Left ventricle myocardium inferior (tissue), 1 donor: ENCODE data around the gene BTRC. TPM values are rescaled to one million over a fixed set of nuclear protein-coding genes. Genes with fewer than 3 reads are reported as not detected.
"Not testable (repeated sequence)": the region's sequence is repeated elsewhere in the genome, so short reads cannot be mapped to it uniquely, and the experiment has no call there.

Experiments used
- DNase-seq: peaks from one replicate; pipeline ENCODE4 v3.0.0-alpha.2; 2020
- H3K27ac ChIP-seq: fragments of 200-600 bp; replicated peaks from 2 replicates; pipeline ENCODE4 v1.8.0; 2021
- H3K27me3 ChIP-seq: fragments of 200-600 bp; 2 replicates; pipeline ENCODE4 v1.8.0; 2021; ENCODE audit warnings: low read depth
- H3K36me3 ChIP-seq: fragments of 200-600 bp; 2 replicates; pipeline ENCODE4 v1.8.0; 2021
- H3K4me1 ChIP-seq: fragments of 200-600 bp; 2 replicates; pipeline ENCODE4 v1.8.0; 2021
- H3K4me3 ChIP-seq: fragments of 200-600 bp; 2 replicates; pipeline ENCODE4 v1.8.0; 2021; ENCODE audit warnings: mild to moderate bottlenecking, moderate library complexity
- H3K9me3 ChIP-seq: fragments of 200-600 bp; replicated peaks from 2 replicates; pipeline ENCODE4 v1.8.0; 2021
- CTCF ChIP-seq: fragments of 200-600 bp; IDR thresholded peaks from 2 replicates; pipeline ENCODE4 v1.8.0; 2021; ENCODE audit warnings: antibody characterized with exemption, mild to moderate bottlenecking, borderline replicate concordance
- intact Hi-C: fragments of 100-400 bp; cut with micrococcal nuclease; formaldehyde crosslinking; loops from one replicate; pipeline ENCODE4 v1.11.0; 2022
- total RNA-seq: library from RNA; stranded (reverse); fragmentation: NEBNext Ultra II Directional; extraction: Animal tissue kit (Norgen Biotek cat#: 25700); gene quantifications from one replicate; pipeline ENCODE4 v1.2.1, GENCODE V29; 2021
- donor health status: DM: no; HTN: yes; CAD: no; lungs with severe emphysema.

The BTRC gene
- total RNA-seq, 1 donor from 2014 or later = 34.8 TPM

DNA sequence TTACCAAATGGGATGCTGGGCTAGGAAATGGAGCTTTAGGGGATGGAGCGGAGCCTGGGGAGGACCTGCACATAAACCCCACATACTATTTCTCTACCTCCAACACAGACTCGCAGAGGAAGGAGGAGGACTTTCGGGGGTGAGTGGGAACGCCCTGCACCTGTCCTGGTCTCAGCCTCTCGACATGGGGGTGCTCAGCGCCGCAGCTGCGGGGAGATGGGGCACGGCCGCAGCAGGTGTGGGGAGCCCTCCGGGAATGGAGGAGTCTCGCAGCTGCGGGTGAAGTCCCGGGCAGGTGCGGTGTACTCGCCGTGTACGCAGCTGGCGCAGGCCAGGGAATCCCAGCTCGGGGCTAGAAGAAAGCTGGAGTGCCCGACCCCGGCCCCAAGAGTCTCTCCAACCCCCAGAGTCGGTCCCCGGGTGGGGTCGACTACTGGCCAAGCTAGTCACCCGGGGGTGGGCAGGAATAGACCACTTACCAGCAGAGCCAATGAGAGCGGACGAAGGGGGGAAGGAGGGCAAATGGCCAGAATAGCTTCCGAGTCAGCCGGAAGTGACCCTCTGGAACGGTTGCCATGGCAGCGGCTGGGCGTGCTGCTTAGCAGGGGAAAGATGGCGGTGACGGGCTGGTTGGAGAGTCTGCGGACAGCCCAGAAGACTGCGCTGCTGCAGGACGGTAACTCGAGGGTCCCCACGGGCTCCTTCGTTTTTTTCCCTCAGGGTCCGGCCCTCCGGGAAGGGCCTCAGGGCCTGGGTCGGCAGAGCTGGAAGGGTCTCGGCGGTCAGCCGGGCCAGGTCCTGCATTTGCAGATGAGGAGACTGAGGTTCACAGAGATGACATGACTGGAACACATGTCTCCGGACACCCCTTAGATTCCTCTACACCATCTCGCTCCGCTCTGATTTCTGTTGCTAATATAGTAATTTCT is 234.0 kb downstream of the BTRC start, which contains the start of the genes DPCD and POLL:
DPCD (plus strand) TSS at position 597 of the 929 bp plus-strand sequence; CDS start at position 613, 16 bp downstream.
POLL (minus strand) TSS at position 533 of the 929 bp plus-strand sequence. CDS start 897 bp downstream, outside the sequence.
- Histone ChIP-seq H3K4me1 (peaks cover 31% of the 10 kb centered on the region), H3K9me3 (no peaks in the 10 kb centered on the region), H3K4me3 (peak within 1 kb of the TSS; percentile 98), H3K36me3 (peaks cover 20% of the 10 kb centered on the region), H3K27ac (peak within 1 kb of the TSS; percentile 84), H3K27me3 (no peaks in the 10 kb centered on the region)
- peak; percentile 98 for DNase-seq
- no peak for TF ChIP-seq CTCF
- intact Hi-C loops = no loop called here

GRCh38 chr10:101588879-101589278 is 234.9 kb downstream of the BTRC start:
- TF ChIP-seq CTCF = no peak
- Histone ChIP-seq H3K9me3 (no peaks in the 10 kb centered on the region), H3K4me3 (peak overlapping the region; percentile 98), H3K27me3 (no peaks in the 10 kb centered on the region), H3K27ac (no peak overlapping the region), H3K4me1 (peaks cover 31% of the 10 kb centered on the region), H3K36me3 (peaks cover 12% of the 10 kb centered on the region)
- intact Hi-C loops = no loop called here
- no peak for DNase-seq

DNA sequence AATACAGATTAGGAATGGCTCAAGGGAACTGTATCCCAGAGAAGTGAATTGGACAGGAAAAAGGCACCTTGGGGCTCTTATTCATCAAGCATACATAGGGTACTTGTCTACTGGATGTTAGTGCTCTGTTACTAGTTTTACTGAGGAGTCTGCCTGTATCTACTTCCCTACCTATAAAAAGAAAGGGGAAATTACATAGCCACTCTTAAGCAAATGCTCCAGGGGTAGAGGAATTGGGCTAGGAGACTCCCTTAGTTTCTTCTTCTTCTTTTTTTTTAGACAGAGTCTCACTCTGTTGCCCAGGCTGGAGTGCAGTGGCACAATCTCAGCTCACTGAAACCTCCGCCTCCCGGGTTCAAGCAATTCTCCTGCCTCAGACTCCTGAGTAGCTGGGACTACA is 239.4 kb downstream of the BTRC start:
- intact Hi-C loops, H3K27ac ChIP-seq, DNase-seq: not testable (repeated sequence)

DNA sequence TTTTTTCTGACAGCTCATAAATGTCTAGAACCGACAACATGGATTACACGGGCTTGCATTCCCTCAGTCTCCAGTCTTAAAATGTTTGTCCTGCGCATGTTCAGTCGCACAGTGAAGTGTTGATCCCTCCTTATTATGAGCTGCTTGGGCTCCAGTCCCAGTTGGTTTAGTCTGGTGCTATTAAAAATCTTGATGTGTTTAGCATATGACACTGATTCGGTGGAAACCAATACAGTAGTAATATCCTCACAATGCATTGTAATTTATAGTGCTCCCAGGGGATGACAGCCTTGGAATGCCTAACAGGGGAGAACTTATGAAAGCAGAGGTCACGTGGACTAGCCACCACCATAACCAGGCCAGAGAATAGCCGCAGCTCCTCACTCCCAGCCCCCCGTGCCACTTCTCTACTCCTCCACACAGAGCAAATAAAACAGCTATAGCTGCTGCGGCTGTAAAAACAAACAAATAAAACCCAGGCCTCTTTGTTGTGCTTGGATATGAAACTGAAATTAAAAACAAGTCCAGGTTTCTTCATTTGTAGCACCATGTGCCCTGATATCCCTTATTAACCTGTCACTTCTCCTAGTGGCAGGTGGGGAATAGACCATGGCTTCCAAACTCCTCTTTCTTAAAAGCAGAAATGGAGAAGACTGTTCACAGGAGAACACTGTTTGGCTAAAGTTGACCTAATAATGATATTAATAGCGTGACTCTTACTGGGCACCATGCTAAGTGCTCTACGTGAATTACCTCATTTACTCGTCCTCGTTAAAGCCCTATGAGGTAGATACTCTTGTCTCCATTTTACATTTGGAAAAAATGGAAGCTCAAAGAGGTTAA is 241.8 kb downstream of the BTRC start:
- no peak for TF ChIP-seq CTCF
- DNase-seq = no peak
- intact Hi-C loops = no loop called here
- H3K4me3 ChIP-seq = no peak overlapping the region
- H3K36me3 ChIP-seq = no peaks in the 10 kb centered on the region
- H3K4me1 ChIP-seq = peaks cover 12% of the 10 kb centered on the region
- no peaks in the 10 kb centered on the region for H3K27me3 ChIP-seq
- peak overlapping the region; percentile 50 for H3K27ac ChIP-seq
- H3K9me3 ChIP-seq = no peaks in the 10 kb centered on the region

More for the DNA sequence above, 239.4 kb downstream of the BTRC start:
- peaks cover 22% of the 10 kb centered on the region for H3K4me1 ChIP-seq
- not testable (repeated sequence) for H3K9me3 ChIP-seq, H3K27me3 ChIP-seq, H3K4me3 ChIP-seq, H3K36me3 ChIP-seq

DNA sequence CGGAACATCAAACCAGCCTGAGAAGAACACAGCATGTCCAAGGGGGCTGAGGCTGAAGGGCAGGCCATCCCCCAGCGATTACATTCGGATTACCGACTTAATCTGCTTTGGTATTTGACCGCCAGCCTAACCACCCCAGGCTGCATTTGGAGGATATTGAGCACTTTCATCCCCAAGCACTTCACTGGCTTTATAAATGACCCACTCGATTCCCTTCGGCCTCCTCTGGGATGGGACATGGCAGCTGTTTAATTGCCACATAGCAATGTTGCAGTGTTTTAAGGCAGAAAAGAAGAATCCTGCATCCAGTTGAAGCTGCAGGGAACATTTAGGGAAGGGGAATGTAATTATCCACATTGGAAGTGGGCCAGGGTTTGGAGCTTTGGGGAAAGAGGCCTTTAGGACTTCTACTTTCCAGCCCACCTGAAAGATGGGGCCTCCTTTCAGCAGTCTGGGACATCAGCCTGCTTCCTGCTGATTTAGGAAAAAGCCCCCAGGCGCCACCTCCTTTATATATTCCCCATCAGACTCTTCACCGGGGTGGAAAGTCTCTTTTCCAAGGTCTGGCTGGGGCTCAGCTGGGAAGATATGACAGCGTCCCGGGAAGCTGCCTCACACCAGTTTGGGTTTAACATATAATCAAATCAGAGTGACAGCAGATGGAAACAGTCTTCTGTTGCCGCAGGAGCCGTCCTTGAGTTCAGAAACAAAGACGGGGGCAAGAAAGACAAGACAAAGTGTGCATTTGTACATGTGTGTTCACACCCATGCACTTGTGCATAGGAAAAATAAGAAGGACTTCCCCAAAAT is 243.3 kb downstream of the BTRC start:
- no peak for TF ChIP-seq CTCF
- H3K27me3 ChIP-seq = no peaks in the 10 kb centered on the region
- peaks cover 23% of the 10 kb centered on the region for H3K4me1 ChIP-seq
- no peak for DNase-seq
- H3K36me3 ChIP-seq = no peaks in the 10 kb centered on the region
- no peaks in the 10 kb centered on the region for H3K9me3 ChIP-seq
- no peak overlapping the region for H3K4me3 ChIP-seq
- H3K27ac ChIP-seq = no peak overlapping the region
- intact Hi-C loops = no loop called here
